ENCODE results near the gene FAM3A.

FAM3A gene

GRCh38 chrX:154519389-154519788, 3.4 kb upstream of the FAM3A start:
- H4K20me1 ChIP-seq (ENCODE audit: insufficient read depth, low read length): no peaks in the 10 kb centered on the region
- no peaks in the 10 kb centered on the region for H3K9me3 ChIP-seq (replicated peaks; ENCODE audit: insufficient read depth, low read length)
- no peak overlapping the region for H3K4me2 ChIP-seq (ENCODE audit: low read depth, low read length)
- H3K4me1 ChIP-seq (ENCODE audit: low read length): no peaks in the 10 kb centered on the region
- no peaks in the 10 kb centered on the region for H3K9me2 ChIP-seq (replicated peaks; ENCODE audit: insufficient read depth, low read length)
- TF ChIP-seq CTCF (IDR thresholded peaks at IDR 0.05; ENCODE audit: low read length) (no peak), EZH2phosphoT487 (IDR thresholded peaks at IDR 0.05; ENCODE audit: low read length) (no peak), EZH2 (optimal IDR thresholded peaks at IDR 0.05; ENCODE audit: low read depth, low read length) (no peak)
- no peaks in the 10 kb centered on the region for H3F3A ChIP-seq (ENCODE audit: insufficient read depth, low read length)
- H3K36me3 ChIP-seq (replicated peaks; ENCODE audit: insufficient read depth, low read length): no peaks in the 10 kb centered on the region
- H3K27ac ChIP-seq (ENCODE audit: low read length): no peak overlapping the region
- H3K4me3 ChIP-seq (ENCODE audit: low read length): no peak overlapping the region
- peaks cover 4% of the 10 kb centered on the region; the same call in 1 of the 2 replicates for H3K79me2 ChIP-seq (ENCODE audit: low read length)
- no peak overlapping the region for H2AFZ ChIP-seq (ENCODE audit: low read length)
- H3K9ac ChIP-seq (ENCODE audit: low read length): no peak overlapping the region
- no peak for DNase-seq
- no peaks in the 10 kb centered on the region for H3K27me3 ChIP-seq (replicated peaks; ENCODE audit: insufficient read depth, low read length)

- Histone ChIP-seq H3F3A (ENCODE audit: insufficient read depth, low read length) (no peaks in the 10 kb centered on the region), H3K4me2 (ENCODE audit: low read depth, low read length) (peak overlapping the region; percentile 50; the same call in 1 of the 2 replicates), H3K9me2 (replicated peaks; ENCODE audit: insufficient read depth, low read length) (no peaks in the 10 kb centered on the region), H3K4me3 (ENCODE audit: low read length) (no peak overlapping the region), H3K4me1 (ENCODE audit: low read length) (no peaks in the 10 kb centered on the region), H2AFZ (ENCODE audit: low read length) (no peak overlapping the region), H3K79me2 (ENCODE audit: low read length) (peaks cover 4% of the 10 kb centered on the region; the same call in 1 of the 2 replicates), H3K9me3 (replicated peaks; ENCODE audit: insufficient read depth, low read length) (no peaks in the 10 kb centered on the region), H4K20me1 (ENCODE audit: insufficient read depth, low read length) (no peaks in the 10 kb centered on the region), H3K27ac (ENCODE audit: low read length) (no peak overlapping the region), H3K9ac (ENCODE audit: low read length) (no peak overlapping the region), H3K27me3 (replicated peaks; ENCODE audit: insufficient read depth, low read length) (no peaks in the 10 kb centered on the region), H3K36me3 (replicated peaks; ENCODE audit: insufficient read depth, low read length) (no peaks in the 10 kb centered on the region)
- no peak for TF ChIP-seq EZH2phosphoT487 (IDR thresholded peaks at IDR 0.05; ENCODE audit: low read length)
- no peak for TF ChIP-seq CTCF (IDR thresholded peaks at IDR 0.05; ENCODE audit: low read length)
- TF ChIP-seq EZH2 (optimal IDR thresholded peaks at IDR 0.05; ENCODE audit: low read depth, low read length): no peak
- no peak for DNase-seq
Measured at GRCh38 chrX:154517101-154517781, 1.2 kb upstream of the FAM3A start.

GRCh38 chrX:154516656-154517100, 646 bp upstream of the FAM3A start:
- H3K4me3 ChIP-seq (ENCODE audit: low read length): peak overlapping the region; percentile 65
- H3K9me3 ChIP-seq (replicated peaks; ENCODE audit: insufficient read depth, low read length): no peaks in the 10 kb centered on the region
- no peaks in the 10 kb centered on the region for H4K20me1 ChIP-seq (ENCODE audit: insufficient read depth, low read length)
- H3K9me2 ChIP-seq (replicated peaks; ENCODE audit: insufficient read depth, low read length): no peaks in the 10 kb centered on the region
- H3K4me1 ChIP-seq (ENCODE audit: low read length): no peaks in the 10 kb centered on the region
- peak overlapping the region; percentile 20; the same call in 1 of the 2 replicates for H3K27ac ChIP-seq (ENCODE audit: low read length)
- H3K4me2 ChIP-seq (ENCODE audit: low read depth, low read length): peak overlapping the region; percentile 50
- H3K79me2 ChIP-seq (ENCODE audit: low read length): peaks cover 4% of the 10 kb centered on the region; the same call in 1 of the 2 replicates
- TF ChIP-seq CTCF (IDR thresholded peaks at IDR 0.05; ENCODE audit: low read length) (no peak), EZH2 (optimal IDR thresholded peaks at IDR 0.05; ENCODE audit: low read depth, low read length) (no peak)
- no peaks in the 10 kb centered on the region for H3F3A ChIP-seq (ENCODE audit: insufficient read depth, low read length)
- no peaks in the 10 kb centered on the region for H3K36me3 ChIP-seq (replicated peaks; ENCODE audit: insufficient read depth, low read length)
- peak overlapping the region; percentile 54 for H2AFZ ChIP-seq (ENCODE audit: low read length)
- no peaks in the 10 kb centered on the region for H3K27me3 ChIP-seq (replicated peaks; ENCODE audit: insufficient read depth, low read length)
- no peak for DNase-seq
- H3K9ac ChIP-seq (ENCODE audit: low read length): peak overlapping the region; percentile 36; the same call in 1 of the 2 replicates

All from MM.1S (cell line).